NCI-H1417 (cell line): Measurements from ENCODE around the gene ACSM6.
A peak's percentile ranks its signal among the peaks of the same experiment; 100 is the strongest.
"Not testable (repeated sequence)": the region's sequence is repeated elsewhere in the genome, so short reads cannot be mapped to it uniquely, and the experiment has no call there.

ENCODE experiments used
- DNase-seq, 3 experiments: peaks; one replicate each; lab custom pipeline; 2025; lab: John Stamatoyannopoulos, UW

ACSM6 gene

GRCh38 chr10:95193944-95194343 is at the start of gene ACSM6:
Gene ACSM6, plus strand, starts transcription at chr10:95194238. Its CDS starts 248 bp downstream, at chr10:95194486.
- DNase-seq, result no peak

DNA sequence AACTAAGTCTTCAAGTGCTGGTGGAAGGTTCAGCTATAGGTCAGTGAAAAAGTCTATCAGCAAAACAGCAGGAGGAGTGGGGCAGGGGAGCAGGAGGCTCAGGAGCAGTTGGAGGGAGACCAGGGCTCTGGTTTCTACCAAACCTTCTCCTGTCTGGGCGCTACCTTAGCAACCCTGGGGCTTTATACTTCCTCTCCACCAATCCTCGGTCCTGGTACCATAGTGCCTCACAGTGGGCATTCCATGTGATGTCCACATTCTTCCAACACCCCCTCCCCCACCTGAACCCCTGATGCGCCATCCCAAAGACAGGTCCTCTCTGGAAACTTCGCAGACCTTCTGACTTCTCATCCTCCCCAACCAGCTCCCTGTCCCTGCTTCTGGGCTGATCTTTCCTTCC is 25.3 kb upstream of the ACSM6 start:
- no peak for DNase-seq

DNA sequence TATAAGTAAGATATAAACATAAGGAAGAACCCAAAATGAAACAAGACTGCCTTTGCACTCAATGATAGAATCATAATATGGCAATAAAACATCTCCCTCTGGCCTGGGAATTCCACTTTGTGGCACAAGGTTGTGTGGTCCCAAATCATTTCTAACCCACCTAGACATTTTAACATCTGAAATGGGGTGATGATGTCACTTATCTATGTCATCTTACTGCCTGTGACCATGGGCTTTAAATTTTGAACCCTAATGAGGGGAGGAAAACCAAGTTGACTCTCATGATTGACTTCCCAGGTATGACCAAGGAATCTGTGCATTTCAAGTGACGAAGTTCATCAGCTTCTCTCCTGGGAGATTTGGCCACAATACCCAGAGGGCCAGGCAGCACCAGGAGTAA is 24.5 kb upstream of the ACSM6 start:
- DNase-seq, result no peak

DNA sequence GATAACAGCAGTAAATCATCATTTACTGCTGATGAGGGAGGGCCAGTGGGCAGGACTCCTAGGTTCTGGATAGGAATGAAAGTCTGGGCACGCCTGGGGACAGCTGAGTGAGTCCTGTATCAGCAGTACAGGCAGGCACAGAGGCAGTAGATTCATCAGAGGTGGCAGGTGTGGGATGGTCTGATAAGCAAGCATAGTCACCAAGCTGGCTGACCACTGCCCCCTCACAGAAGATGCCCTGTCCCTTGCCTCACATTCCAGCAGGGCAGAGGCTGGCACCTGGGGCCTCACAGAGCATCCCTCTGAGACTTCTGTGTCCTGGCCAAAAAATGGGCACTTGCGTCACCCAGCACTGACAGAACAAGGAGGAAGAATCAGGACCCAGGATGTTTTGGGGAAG is 23.2 kb upstream of the ACSM6 start:
- no peak for DNase-seq

- DNase-seq, result no peak
These were observed 22.7 kb upstream of the ACSM6 start for GRCh38 chr10:95171336-95171735.

GRCh38 chr10:95172851-95173250 is 21.2 kb upstream of the ACSM6 start:
- no peak for DNase-seq

GRCh38 chr10:95176101-95176500 is 17.9 kb upstream of the ACSM6 start:
- no peak for DNase-seq

- DNase-seq, result no peak
These were observed 16.6 kb upstream of the ACSM6 start for GRCh38 chr10:95177429-95177828.

DNA sequence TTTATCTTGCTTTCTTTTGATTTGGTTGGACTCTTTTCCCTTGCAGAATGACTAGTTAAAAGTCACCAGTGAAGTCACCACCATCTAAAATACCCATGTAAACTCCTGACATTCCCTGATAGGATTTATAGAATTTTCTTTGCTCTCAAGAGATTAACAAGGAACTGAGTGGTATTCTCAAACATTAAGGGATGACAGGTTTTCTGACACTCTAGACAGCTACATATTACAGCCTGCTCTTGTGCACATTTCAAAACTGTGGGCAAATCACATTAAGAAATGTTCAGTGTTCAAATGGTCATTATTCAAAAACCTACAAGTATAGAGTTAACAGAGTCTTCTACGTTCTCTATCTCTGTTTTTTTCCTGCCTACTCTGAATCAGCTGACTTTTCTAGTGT is 15.8 kb upstream of the ACSM6 start:
- no peak for DNase-seq

DNA sequence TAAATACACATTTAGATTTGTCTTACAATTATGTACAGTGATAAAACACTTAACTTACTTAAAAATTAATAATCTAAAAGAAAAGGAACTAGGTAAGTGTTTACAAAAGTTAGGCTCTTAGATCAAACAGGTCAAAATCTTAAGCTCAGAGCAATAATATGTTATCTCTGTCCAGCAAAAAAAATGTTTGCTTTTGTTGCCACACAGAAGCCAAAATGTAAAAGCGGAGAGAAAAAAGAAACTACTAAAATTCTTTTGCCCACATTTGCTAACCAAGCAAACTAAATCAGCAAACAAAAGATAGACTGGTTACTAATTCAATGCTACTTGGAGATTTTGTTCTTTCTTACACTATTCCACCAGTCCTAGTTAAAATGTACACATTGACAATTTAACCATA is 15.2 kb upstream of the ACSM6 start:
- no peak for DNase-seq

- peak in 1 of 3 experiments; percentile 5 for DNase-seq
These were observed 12.3 kb upstream of the ACSM6 start for GRCh38 chr10:95181726-95182125.

- peak; percentile 65 to 86 (median 77) for DNase-seq
These were observed 10.5 kb upstream of the ACSM6 start for GRCh38 chr10:95183271-95184230.

- no peak for DNase-seq
These were observed 6.4 kb upstream of the ACSM6 start for GRCh38 chr10:95187617-95188016.

GRCh38 chr10:95188593-95188992 is 5.4 kb upstream of the ACSM6 start:
- no peak for DNase-seq

GRCh38 chr10:95196046-95196445 is 2.0 kb downstream of the ACSM6 start:
- DNase-seq, result no peak

DNA sequence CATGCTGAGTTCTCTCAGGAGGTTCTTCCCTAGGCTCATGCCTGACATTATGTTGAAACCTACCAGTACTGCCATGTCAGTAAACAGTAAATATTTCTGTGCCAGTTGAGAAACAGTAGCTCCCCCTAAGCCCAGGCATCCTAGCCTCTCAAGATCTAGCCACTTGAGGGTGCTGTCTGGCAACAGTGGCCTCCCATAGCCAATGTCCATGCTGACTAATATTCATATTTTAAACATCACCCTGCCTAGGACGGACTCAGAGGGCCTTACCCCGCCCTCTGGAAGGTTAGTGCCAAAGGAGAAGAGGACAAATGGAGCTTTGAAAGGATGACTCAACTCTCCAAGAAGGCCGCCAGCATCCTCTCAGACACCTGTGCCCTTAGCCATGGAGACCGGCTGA is 7.7 kb downstream of the ACSM6 start:
- no peak for DNase-seq

- DNase-seq, result not testable (repeated sequence)
These were observed 8.8 kb downstream of the ACSM6 start for GRCh38 chr10:95202865-95203264.

DNA sequence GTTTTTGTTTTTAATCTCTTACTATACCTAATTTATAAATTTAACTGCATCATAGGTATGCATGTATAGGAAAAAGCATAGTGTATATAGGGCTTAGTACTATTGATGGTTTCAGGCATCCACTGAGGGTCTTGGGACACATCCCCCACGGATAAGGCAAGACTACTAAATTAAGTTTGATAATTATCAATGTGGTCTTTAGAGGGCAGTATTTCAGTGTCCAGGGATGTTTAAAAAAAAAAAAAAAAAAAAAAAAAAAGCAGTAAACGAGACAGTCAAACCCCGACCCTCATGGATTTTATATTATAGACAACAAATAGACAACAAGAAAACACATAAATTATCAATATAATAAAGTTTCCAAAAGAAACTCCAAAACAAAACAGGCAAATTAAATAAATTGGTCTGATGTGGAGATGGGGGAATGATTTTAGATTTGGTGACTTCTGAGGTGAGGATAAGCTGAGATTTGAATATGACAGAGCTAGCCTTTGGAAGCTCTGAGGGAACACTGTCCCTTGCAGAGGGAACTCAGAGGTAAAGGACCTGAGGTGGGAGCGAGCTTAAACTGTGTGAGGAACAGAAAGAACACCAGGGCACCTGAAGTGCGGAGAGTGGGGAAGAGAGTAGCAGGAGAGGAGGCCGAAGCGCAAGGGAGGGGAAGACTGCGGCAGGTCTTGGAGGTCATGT is 14.8 kb downstream of the ACSM6 start:
- DNase-seq, result peak in 1 of 3 experiments; percentile 0

- no peak for DNase-seq
These were observed 15.6 kb downstream of the ACSM6 start for GRCh38 chr10:95209509-95210127.

GRCh38 chr10:95211606-95212279 is 17.7 kb downstream of the ACSM6 start:
- no peak for DNase-seq

DNA sequence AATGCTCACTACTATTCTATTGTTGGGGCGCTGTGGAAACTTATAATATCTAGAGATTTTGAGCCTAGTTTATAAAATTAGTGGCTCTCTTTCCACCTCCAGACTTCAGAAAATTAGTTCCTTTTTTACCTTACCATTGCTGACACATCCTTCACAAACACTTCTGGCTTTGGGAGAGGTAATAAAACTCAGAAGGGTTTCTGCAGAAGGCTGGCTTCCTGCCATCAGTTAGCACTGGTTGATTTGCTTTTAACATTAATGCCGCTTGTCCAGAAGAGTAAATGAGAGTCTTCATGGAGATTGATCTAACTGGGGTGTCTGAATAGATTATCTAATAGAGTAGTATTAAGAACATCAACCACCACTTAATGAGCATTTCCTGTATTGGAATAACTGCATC is 20.3 kb downstream of the ACSM6 start:
- DNase-seq, result peak in 1 of 3 experiments; percentile 42

DNA sequence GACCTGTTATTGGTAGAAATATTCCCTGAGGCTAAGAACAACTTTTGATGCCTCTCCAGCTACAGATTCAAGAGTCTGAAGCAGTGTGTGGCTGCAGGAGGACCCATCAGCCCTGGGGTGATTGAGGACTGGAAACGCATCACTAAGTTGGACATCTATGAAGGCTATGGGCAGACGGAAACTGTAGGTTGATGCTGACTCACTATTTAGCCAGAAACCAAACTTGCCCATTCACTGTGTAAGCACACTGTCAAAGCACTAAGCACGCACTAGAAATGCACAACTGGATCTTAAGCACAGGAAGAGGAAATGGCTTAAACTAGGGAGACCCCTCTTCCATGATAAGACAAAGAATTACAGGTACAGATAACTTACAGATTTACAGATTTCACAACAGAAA is 20.8 kb downstream of the ACSM6 start:
- peak in 1 of 3 experiments; percentile 36 for DNase-seq
